Stimulated activated CD4-positive, alpha-beta T cell treated with anti-CD3 and anti-CD28 coated beads, TNF-alpha, amount 100 ng/mL, for 48 hours (primary cell): ENCODE measurements around the gene EVI5.
"Not testable (repeated sequence)": the region's sequence is repeated elsewhere in the genome, so short reads cannot be mapped to it uniquely, and the experiment has no call there.

ENCODE experiments used
- DNase-seq, 3 donors: peaks; one replicate each; pipeline ENCODE4 v3.0.0-alpha.2; 2020; ENCODE audit warnings: low read depth in 3 of 3

Gene EVI5

DNA sequence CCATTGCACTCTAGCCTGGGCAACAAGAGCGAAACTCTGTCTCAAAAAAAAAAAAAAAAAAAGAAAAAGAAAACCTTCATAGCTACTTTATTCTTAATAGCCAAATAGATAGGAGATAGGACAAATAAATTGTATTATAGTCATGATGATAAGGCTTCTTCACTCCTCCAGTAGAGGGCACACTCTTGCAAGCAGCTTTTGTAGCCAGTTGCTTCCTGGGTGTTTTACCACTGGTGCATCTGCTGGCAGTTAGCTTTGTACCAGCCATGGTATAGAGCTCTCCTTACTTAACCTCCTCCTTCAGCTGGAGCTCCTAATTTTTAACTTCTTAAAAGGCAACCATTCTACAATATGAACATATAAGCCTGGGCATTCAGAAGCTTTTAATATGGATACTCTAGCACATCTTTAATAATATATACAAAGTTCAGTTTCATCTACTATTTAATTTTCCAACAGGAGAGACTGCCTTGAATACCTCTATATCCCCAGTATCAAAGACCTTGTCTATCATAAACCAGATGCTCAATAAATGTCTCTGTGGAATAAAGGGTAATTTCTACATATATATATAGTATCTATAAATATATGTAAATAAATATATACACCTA, 35.8 kb downstream of the EVI5 start:
- peak in 2 of 3 donors; percentile 3 to 24 for DNase-seq

DNA sequence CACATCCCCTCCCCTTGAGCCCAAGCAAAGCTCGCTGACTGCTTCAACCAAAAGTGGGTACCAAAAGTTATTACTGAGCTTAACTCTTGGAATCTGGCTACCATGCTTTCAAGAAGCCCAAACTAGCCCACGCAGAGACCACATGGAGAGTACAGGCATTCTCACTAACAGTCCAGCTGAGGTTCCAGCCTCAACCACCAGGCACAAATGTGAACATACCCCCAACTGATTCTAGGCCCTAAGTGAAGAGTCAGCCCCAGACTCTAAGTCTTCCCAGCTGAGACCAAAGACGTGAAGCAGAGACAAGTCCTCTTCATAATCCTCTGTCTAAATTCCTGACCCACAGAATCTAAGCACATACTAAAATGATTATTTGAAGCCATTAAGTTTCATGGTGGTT, 36.8 kb downstream of the EVI5 start:
- no peak for DNase-seq

DNA sequence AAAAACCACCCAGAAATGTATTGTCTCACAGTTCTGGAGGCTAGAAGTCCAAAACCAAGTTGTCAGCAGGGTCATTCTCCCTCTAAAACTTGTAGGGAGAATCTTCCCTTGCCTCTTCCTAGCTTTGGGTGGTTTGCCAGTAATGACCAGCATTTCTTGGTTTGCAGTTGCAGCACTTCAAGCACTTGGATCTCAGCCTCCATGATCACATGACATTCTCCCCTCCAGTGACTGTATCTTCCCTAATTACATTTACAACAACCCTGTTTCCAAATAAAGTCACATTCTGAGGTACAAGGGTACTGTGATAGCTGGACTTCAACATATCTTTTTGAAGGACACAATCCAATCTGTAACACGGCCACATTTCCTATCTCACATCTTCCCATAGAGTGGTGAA, 37.2 kb downstream of the EVI5 start:
- DNase-seq = no peak

DNA sequence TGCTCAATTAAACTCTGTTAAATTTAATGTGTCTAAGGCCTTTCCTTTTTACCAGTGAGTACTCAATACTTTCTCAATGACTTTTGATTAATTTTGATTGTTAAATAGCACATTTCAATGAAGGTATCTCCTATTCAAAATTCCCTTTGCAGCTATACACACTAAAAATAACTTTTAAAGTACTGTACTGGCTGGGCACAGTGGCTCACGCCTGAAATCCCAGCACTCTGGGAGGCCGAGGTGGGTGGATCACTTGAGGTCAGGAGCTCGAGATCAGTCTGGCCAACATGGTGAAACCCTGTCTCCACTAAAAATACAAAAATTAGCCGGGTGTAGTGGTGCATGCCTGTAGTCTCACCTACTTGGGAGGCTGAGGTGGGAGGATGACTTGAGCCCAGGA, 38.7 kb downstream of the EVI5 start:
- not testable (repeated sequence) for DNase-seq

DNA sequence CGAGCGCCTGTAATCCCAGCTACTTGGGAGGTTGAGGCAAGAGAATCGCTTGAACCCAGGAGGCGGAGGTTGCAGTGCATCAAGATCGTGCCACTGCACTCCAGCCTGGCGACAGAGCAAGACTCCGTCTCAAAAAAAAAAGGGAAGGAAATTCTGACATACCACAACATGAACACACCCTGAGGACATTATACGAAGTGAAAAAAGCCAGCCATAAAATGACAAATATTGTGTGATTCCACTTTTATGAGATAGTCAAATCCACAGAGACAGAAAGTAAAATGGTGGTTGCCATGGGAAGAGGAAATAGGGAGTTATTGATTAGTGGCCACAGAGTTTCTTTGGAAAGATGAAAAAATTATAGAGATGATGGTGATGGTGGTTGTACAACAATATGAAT, 41.7 kb downstream of the EVI5 start:
- no peak for DNase-seq

DNA sequence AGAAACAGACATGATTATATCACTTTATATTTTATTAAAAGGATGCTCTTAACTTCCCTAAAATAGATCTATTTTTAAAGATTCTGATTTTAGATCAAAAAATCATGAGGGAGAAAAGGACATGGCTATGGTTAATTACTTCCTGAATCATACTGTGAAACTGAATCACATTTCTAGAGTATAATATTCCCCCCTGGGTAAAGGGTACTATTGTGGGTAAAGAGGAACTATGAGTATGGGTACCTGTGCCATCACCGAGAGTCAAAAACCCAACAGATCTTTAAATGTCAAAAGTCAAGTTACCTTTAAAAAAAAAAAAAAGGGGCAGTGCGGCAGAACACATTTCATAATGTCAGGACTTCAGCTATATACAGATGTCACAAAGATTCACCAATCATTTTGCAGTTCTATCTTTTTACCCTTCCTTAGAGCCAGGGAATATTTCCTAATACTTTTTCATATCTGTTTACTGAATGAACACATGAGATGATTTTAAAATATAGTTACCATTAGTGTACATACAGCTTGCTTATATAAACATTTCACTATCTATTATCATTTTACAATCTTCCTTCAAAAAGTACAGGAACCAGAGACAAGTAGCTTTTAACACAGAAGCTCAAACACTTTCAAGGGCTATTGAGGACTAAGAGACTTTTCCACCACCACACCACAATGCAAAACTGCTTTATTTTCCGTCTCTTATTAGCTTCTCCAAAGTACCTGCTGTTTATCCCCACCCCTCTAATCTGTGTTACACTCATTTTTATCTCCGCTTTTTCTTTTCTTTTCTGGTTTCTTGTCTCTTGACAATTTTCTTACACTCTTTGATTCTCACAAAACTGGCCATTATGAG, 45.0 kb downstream of the EVI5 start:
- DNase-seq = no peak

DNA sequence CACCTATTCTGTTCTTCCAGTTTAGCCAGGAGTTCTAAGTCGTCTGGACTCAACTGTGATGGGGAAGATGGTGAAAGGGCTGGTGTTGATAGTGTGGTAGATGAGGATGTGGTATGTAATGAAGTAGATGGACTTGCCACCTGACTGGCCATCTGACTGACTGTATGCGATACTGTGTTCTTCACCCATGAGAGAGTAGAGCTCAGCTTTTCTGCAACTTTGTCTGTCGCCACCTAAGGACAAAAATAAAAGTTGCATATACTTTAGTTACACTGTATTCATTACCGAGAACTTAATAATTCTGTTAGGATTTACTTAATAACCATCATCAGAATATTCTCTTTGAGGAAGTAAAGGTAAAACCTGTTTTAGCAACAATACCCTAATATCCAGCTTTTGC, 48.5 kb downstream of the EVI5 start:
- no peak for DNase-seq

DNA sequence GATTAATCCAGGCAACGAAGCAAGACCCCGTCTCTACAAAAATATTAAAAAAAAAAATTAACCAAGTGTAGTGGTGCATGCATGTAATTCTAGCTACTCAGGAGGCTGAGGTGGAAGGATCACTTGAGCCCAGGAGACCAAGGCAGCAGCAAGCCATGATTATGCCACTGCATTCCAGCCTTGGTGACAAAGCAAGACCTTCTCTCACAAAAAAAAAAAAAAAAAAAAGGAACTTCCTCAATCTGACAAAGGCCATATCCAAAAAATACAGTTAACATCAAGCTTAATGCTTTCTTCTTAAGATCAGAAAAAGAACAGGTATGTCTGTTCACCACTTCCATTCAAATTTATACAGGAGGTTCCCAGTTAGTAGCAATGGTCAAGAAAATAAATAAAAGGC, 54.4 kb downstream of the EVI5 start:
- no peak for DNase-seq

DNA sequence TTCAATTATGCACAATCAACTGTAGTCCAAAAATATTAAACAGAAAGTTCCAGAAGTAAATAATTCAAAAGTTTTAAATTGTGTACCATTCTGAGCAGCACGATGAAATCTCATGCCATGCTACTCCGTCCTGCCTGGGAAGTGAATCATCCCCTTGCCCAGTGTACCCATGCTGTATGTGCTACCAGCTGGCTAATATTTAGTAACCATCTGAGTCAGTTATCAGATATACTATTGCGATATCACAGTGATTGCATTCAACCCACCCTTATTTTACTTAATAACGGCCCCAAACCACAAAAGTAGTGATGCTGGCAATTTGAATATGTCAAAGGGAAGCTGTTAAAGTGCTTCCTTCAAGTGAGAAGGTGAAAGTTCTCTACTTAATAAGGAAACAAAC, 56.2 kb downstream of the EVI5 start:
- no peak for DNase-seq

DNA sequence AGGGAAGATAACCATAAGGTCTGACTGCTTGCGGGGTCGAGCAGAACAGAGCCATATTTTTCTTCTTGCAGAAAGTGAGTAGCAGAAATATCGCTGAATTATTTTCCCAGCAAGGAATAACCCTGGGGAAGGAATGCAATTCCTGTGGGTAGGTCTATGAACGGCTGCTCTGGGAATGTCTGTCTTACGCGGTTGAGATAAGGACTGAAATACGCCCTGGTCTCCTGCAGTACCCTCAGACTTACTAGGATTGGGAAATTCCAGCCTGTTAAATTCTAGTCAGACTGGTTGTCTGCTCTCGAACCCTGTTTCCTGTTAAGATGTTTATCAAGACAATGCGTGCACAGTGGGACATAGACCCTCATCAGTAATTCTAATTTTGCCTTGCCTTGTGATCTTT, 61.2 kb downstream of the EVI5 start:
- DNase-seq = not testable (repeated sequence)

DNA sequence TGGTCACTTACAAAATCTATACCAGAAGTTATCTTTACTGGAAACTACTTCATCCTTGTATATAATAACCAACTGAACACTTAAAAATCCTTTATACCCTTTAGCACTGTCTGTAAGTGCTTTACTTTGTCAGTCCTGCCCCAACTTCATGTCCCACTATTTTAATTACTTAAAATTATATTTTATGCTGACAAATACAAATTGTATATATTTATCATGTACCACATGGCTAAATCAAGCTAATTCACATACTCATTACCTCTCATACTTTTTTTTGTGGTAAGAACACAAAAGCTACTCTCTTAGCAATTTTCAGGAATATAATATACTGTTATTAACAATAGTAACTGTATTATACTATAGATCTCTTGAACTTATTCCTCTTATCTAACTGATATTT, 63.0 kb downstream of the EVI5 start:
- no peak for DNase-seq

DNA sequence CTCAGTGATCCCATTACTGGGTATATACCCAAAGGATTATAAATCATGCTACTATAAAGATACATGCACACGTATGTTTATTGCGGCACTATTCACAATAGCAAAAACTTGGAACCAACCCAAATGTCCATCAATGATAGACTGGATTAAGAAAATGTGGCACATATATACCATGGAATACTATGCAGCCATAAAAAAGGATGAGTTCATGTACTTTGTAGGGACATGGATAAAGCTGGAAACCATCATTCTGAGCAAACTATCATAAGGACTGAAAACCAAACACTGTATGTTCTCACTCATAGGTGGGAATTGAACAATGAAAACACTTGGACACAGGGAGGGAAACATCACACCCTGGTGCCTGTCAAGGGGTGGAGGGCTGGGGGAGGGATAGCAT, 63.8 kb downstream of the EVI5 start:
- not testable (repeated sequence) for DNase-seq

DNA sequence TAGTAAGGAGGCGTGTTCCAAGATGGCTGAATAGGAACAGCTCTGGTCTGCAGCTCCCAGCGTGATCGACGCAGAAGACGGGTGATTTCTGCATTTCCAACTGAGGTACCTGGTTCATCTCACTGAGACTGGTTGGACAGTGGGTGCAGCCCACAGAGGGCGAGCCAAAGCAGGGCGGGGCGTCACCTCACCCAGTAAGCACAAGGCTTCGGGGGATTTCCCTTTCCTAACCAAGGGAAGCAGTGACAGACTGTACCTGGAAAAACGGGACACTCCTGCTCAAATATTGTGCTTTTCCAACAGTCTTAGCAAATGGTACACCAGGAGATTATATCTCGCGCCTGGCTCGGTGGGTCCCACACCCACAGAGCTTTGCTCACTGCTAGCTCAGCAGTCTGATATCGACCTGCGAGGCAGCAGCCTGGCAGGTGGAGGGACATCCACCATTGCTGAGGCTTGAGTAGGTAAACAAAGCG, 69.4 kb downstream of the EVI5 start:
- not testable (repeated sequence) for DNase-seq

DNA sequence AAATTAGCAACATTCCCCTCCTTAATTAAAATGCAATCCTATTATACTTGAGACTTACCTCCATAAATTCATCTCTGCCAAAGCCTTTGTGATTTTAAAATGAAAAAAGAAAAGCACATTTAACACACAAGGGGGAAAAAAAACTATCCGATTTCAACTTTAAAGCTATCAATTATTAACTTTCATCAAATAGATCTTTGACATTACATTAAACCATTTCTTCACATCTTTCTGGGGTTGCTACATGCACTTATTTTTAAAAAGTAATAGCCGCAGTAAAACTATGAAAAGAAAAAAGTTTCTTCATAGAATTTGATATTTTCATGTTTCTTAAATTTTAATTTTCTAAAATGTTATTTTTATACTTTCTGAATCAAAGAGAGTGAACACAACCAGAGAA, 71.0 kb downstream of the EVI5 start:
- no peak for DNase-seq

DNA sequence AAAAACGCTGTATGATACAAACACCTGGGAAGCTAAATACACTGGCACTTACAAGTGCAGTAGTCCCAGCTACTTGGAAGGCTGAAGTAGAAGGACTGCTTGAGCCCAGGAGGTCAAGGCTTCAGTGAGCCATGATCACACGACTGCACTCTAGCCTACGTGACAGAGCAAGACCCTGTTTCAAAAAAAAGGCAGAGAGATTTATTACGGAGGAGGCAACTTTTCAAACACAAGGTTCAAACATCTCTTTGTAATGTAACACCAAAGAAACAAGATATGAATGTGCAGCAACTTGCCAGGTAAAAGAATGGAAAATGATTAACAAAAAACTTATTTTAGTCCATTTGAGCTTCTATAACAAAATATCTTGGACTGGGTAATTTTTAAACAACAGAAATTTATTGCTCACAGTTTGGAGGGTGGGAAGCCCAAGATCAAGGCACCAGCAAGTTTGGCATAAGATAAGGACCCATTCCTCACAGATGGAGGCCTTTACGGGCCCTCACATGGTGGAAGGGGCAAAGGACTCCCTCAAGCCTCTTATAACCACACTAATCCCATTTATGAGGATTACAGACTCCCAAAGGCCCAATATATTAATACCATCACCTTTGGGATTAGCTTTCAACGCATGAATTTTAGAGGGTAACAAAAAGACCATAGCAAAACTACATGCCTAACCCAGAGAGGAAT, 73.3 kb downstream of the EVI5 start:
- DNase-seq = no peak

DNA sequence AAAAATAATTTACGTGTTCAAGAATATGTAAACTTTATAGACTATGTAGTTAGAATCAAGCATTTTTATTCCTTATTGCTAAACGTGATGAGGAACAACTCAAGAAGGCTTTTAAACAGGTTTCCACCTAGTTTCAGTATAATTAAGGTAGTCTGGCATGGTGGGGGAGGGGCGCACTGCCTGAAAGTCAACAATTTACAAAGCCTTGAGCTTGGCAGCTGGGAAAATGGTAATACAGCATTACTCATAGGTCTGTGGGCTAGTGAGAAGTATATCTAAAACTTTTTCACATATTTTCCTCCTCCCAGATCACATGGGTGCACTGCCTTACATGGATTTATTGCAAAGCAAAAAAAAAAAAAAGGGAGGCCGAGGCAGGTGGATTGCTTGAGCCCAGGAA, 75.2 kb downstream of the EVI5 start:
- DNase-seq = no peak

DNA sequence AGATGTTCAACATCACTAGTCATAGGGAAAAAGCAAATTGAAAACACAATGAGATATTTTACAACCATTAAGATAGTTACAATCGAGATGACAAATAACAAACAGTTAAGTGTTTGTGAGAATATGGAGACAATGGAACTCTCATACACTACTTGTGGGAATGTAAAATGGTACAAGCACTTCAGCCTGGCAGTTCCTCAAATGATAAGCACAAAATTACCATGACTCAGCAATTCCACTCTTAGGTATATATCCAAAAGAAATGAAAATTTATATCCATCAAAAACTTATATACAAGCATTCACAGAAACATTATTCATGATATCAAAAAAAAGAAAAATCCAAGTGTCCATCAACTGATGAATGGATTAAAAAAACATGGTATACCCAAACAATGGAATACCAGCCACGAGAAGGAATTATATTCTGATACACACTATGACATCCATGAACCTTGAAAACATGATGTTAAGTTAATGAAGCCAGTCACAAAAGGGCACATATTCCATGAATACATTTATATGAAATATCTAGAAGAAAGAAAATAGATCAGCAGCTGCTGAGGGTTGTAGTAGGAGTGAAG, 76.4 kb downstream of the EVI5 start:
- DNase-seq = no peak

DNA sequence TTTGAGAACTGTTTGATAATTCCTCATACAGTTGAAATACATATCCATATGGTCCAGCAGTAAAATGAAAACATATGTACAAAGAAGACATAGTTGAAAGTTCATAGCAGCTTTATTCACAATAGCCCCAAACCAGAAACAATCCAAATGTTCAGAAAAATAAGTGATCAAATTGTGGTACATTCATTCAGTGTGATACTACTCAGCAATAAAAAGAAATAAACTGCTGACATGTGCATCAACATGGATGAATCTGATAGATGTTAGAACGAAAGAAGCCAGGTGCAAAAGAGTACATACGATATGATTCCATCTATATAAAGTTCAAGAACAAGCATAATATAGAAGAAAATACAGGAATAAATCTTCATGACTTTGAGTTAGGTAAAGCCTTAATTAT, 77.2 kb downstream of the EVI5 start:
- no peak for DNase-seq

DNA sequence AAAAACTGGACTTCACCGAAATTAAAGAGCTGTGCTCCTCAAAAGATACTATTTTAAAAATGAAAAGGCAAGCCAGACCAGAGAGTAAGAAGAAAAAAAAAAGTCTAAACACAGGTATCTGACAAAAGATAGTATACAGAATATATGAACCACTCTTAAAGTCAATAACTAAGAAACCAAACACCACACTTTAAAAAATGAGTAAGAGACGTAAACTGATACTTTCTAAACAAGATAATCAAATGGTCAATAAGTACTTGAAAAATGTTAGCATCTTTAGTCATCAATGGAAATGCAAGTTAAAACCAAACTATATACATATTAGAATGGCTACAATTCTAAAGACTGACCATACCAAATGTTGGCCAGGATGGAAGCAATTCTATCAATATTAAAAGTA, 77.6 kb downstream of the EVI5 start:
- DNase-seq = no peak

DNA sequence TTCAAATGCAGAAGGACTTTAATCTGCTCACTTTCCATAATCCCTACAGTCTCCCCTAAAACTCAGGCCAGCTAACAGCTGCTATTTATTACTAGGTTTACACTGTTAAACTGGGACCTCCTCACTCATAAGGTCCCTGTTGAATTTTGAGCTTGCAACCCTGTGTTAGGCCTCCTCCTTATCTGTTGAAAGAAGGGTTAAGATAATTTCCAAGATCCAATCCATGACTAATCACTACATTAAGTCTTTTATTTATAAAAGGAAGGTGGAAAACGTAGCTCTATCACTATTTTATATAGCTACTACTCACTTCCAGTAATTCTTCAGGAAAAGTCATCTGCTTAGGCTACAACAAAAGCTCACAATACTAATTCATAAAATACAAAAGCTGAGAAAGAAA, 79.5 kb downstream of the EVI5 start:
- no peak for DNase-seq

DNA sequence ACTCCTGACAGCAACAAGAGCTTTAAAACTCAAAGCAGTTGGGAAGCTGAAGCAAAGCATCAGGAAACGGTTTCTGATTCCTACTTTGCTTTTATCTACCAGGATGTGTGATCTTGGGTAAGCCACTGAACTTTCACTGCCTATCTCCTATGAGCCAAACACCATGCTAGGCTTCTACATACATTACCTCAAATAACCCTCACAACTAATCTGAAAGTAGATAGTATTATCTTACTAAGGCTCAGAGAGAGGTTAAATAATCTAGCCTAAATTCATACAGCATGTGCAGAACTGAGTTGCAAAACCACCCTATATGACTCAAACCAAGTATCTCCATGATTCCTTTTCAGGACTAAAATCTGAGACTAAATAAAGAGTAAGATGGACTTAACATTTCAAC, 83.8 kb downstream of the EVI5 start:
- no peak for DNase-seq

DNA sequence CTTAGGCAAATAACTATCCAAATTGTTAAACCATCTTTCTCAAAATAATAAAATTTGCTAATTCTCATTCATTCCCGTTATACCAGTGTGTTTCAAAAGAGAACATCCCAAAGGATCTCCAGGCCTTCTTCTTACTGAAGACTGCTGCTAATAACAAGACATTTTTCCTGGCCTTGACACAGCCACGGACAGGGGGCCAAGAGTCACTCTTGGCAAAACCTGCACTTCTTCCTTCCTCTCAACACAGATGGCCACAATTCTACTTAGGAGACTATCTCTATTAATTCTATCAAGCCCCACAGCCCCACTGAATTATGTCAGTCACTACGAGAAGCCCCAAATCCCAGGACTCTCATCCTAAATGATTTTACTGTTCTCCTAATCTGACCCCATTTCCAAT, 86.0 kb downstream of the EVI5 start:
- no peak for DNase-seq

DNA sequence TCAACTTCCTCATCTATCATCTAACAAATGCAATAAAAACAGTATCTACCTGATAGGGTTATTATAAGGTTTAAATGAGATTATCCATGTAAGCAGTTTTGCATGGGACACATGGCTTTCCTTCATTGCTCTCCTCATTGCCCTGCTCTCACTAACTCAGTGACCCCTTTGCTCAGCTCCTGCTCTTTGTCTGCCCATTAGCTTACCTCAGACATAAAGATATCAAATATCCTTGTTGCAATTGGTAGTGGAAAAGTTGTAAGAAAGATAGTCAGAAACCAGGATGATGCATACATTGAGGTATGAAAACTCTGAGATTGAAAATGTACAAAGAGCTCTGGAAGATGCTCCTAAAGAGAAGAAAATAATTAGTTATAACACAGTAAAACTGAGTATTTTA, 89.8 kb downstream of the EVI5 start:
- no peak for DNase-seq
